WI38 (cell line): ENCODE results near the gene CD164L2.
A peak's percentile ranks its signal among the peaks of the same experiment; 100 is the strongest.

Experiments
- H3K4me3 ChIP-seq: 2 replicates; pipeline ENCODE4 v1.5.1; 2011; ENCODE audit warnings: low read depth, mild to moderate bottlenecking, control low read depth, low read length
- CTCF ChIP-seq: IDR thresholded peaks from 2 replicates; pipeline ENCODE4 v1.5.1; 2012; ENCODE audit warnings: low read depth, mild to moderate bottlenecking, control low read depth, low read length

Gene CD164L2

GRCh38 chr1:27403931-27404330 lies 20.8 kb upstream of the CD164L2 start:
- H3K4me3 ChIP-seq, result no peak overlapping the region
- no peak for TF ChIP-seq CTCF

- no peak for TF ChIP-seq CTCF
- no peak overlapping the region for H3K4me3 ChIP-seq
These were observed 20.1 kb upstream of the CD164L2 start for GRCh38 chr1:27403065-27403726.

DNA sequence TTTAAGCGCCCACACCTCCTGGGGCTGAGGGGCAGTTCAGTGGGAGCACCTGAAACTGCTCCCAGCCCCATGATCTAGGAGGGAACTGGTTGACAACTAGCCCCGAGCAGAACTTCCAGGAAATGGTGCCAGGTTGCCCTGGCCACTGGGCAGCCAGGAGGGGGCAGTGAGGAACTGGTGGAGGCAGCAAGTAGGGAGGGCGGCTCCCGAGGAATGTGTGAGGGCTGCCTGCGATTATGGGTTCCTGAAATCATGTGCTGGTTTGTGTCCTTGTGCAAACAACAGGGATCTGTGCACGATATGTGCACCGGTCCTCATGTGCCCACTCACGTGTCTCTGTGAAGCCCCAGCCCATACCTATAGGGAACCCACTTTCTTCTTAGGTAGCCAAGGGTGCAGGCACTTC lies 19.2 kb upstream of the CD164L2 start:
- no peak overlapping the region for H3K4me3 ChIP-seq
- peak; percentile 53 for TF ChIP-seq CTCF

DNA sequence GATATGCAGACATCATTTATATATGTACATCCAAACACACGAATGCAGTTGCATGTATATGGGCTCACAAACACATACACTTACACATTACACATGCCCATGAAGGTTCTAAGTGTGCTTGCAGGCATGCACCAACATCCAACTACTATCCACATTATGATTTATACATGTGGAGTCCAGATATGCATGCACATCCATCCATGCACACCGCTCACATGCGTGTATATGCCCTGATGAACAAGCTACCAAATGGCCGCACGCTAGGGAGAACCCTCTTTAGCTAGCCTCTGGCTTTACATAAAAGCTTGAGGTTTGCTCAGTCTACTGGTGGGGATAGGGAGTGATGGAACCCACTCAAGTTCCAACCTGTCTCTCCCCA lies 17.8 kb upstream of the CD164L2 start:
- no peak overlapping the region for H3K4me3 ChIP-seq
- no peak for TF ChIP-seq CTCF

GRCh38 chr1:27400082-27400962 lies 17.2 kb upstream of the CD164L2 start:
- no peak for TF ChIP-seq CTCF
- no peak overlapping the region for H3K4me3 ChIP-seq

DNA sequence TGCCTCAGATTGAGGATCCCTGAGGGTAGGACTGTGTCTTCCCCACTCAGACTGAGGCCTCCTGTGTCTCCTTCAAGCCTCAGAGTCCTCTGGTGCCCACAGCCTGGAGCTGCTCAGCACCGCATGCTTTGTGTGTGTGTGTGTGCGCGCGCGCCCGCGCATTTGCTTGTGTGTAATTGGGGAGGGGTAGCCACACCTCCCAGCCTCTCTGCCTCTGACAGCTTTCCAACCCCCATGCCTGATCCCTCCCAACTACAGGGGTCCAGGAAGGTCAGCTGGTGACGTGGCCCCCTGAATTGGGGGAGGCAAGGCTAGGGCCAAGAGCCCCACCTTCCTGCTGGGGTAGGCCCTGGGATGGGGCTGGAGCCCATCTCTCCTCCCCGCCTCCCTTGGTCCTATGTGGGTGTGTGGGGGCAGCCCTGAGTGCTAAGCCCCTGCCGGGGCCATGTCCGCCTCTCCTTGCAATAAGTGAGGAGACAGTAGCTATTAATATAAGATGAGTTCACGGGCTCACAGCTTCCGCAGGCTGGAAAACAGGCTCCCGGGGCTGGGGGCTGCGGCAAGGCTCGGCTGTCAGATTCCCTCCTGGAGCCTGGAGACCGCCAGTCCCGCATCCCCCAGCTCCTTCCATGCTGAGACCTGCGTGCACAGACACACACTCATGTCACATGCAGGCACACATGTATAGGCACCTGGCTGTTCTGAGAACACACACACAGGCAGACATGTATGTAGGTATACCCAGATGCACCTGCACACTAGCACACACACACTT lies 16.3 kb upstream of the CD164L2 start:
- H3K4me3 ChIP-seq, result no peak overlapping the region
- no peak for TF ChIP-seq CTCF
